ENCODE data around the gene DNAI2.

- no peak for TF ChIP-seq CTCF (conservative IDR thresholded peaks at IDR 0.05; ENCODE audit: low read depth, low read length)
- no peak for TF ChIP-seq EZH2phosphoT487 (IDR thresholded peaks at IDR 0.05; ENCODE audit: borderline replicate concordance, low read length)
Observed at GRCh38 chr17:74314877-74315276, 40.8 kb downstream of the DNAI2 start.
